ENCODE data around the gene CANT1.

CANT1 gene

DNA sequence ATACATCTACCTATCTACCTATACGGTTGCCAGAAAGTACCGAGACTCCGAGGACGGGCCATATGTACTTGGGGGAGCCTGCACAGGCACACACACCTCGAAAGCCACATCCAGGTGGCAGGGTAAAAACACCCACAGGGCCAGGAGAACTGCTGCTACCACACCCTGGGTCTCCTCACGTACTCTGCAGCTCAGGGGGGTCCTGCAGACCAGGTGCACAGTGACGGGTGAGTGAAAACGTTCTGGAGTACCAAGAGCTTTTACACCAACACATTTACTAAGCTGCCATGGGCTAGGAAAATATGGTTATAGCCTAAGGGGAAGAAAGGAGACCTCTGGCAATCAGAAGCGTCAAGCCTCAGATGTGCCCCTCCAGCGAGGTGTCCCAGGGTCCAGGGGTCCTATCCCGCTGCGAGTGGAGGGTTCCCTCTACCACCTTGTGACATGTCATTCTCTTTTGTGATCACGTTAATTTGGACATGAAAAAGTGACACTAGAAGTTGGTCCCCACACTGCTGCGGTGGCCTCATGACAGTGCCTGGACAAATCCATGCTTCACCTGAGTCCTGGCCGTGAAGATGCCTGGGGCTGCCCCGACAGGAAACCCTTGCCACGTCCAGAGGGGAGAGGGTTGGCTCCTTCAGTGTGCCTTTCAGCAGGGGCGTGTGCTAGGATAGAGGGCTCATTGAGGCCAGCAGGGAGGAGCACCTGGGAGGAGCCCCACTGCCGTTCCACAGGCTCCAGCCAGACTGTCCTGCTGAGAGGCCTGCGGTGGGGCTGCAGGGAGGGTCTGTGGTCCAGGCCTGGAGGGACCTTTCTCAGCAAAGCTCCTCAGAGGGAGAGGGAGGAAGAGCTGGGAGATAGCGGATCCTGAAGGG, 1.8 kb downstream of the CANT1 start:
- Histone ChIP-seq H3K4me1 (peaks cover 4% of the 10 kb centered on the region; the same call in 1 of the 2 replicates), H3K4me3 (ENCODE audit: low read depth, low read length) (no peak overlapping the region)

DNA sequence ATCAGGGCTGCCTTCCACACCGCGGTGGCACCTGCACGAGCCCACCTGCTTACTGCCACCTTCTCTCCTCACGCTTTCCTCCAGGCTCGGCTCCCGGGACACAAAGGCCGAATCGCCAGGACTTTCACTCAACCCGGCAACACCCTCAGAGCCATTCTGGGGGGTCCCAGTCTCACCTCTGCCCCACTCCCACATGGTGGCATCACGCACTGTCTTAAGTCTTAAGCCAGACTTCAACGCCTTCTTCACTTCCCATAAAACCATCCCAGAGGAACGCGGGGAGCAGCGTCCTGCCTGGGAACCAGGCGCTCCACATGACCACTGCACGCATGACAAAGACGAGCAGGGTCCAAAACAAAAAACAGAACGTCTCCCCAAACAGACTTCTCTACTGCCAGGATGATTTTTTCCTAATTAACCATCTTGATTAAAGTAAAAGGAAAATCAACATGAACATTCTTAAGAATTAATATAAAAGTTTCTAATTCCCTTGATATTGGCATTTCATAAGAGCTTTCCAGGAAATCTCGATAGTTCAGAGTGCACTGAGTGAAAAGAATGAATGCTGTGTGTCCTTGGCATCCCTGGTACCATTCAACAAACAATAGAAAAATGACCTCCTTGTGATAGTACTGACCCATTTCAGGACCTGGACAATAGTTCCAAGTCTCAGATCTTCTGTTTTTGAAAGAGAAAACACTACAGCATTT, 2.6 kb downstream of the CANT1 start:
- Histone ChIP-seq H3K4me3 (ENCODE audit: low read depth, low read length) (no peak overlapping the region), H3K27me3 (no peaks in the 10 kb centered on the region), H3K9me3 (no peaks in the 10 kb centered on the region), H3K36me3 (peaks cover 7% of the 10 kb centered on the region; the same call in 1 of the 2 replicates), H3K4me1 (peaks cover 4% of the 10 kb centered on the region; the same call in 1 of the 2 replicates)
- TF ChIP-seq, protein P1, sequence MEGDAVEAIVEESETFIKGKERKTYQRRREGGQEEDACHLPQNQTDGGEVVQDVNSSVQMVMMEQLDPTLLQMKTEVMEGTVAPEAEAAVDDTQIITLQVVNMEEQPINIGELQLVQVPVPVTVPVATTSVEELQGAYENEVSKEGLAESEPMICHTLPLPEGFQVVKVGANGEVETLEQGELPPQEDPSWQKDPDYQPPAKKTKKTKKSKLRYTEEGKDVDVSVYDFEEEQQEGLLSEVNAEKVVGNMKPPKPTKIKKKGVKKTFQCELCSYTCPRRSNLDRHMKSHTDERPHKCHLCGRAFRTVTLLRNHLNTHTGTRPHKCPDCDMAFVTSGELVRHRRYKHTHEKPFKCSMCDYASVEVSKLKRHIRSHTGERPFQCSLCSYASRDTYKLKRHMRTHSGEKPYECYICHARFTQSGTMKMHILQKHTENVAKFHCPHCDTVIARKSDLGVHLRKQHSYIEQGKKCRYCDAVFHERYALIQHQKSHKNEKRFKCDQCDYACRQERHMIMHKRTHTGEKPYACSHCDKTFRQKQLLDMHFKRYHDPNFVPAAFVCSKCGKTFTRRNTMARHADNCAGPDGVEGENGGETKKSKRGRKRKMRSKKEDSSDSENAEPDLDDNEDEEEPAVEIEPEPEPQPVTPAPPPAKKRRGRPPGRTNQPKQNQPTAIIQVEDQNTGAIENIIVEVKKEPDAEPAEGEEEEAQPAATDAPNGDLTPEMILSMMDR (IDR thresholded peaks at IDR 0.05; ENCODE audit: low read depth, low read length): no peak
- no peak for DNase-seq

More for the DNA sequence above, 1.8 kb downstream of the CANT1 start:
- TF ChIP-seq, protein P1 (IDR thresholded peaks at IDR 0.05; ENCODE audit: low read depth, low read length): no peak
- DNase-seq: no peak
- no peaks in the 10 kb centered on the region for H3K9me3 ChIP-seq
- no peaks in the 10 kb centered on the region for H3K27me3 ChIP-seq
- H3K36me3 ChIP-seq: peaks cover 3% of the 10 kb centered on the region; the same call in 1 of the 2 replicates

DNA sequence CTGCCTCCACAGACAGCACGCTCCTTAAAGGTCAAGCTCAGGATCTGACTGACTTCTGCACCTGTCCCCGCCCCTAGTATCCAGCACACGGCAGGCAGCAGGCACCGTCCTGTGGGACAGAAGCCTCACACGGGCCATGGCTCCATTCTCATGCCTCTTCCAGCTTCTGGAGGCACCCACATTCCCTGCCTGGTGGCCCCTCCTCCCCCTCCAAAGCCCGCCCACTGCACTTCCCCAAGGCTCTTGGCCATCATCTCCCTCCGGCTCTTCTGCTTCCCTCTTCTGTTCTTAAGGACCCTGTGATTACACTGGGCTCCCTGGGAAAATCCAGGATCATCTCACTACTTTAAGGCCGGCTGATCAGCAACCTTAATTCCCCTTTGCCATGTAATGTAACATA, 3.5 kb downstream of the CANT1 start:
- Histone ChIP-seq H3K4me1 (peaks cover 4% of the 10 kb centered on the region; the same call in 1 of the 2 replicates), H3K27me3 (no peaks in the 10 kb centered on the region), H3K9me3 (no peaks in the 10 kb centered on the region), H3K36me3 (peaks cover 7% of the 10 kb centered on the region; the same call in 1 of the 2 replicates), H3K4me3 (ENCODE audit: low read depth, low read length) (no peak overlapping the region)
- TF ChIP-seq, protein P1 (IDR thresholded peaks at IDR 0.05; ENCODE audit: low read depth, low read length): no peak
- no peak for DNase-seq

DNA sequence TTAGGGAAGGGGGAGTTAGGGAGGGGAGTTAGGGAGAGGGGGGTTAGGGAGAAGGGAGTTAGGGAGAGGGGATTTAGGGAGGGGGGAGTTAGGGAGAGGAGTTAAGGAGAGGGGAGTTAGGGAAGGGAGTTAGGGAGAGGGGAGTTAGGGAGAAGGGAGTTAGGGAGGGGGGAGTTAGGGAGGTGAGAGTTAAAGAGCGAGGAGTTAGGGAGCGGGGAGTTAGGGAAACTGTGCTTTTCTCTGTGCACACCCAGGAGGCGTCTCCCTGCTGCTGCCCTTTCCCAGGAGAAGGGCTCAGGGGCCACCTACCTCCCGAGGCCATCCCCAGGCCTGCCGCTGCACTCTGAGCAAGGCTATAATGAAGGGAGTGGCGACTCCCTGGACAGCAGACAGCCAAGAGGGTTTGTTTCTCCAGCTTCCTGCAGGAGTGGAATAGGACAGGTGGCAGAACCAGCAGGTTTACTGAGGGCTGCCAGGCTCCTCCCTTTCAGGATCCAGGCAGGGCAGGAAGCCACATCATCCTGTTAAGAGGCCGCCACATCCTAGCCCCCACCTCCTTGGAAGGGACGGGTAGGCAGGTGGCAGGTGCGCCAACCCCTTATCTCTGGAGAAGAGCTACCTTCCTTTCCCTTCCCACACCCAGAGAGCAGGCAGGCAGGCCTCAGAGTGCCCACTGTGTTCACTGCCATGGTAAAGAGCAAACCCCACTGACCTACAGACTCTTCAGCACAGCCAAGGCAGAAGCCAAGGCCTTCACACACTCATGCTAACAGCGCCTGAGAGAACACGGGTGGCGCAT, 4.3 kb downstream of the CANT1 start:
- Histone ChIP-seq H3K4me3 (ENCODE audit: low read depth, low read length) (no peak overlapping the region), H3K4me1 (peaks cover 3% of the 10 kb centered on the region; the same call in 1 of the 2 replicates), H3K9me3 (no peaks in the 10 kb centered on the region), H3K27me3 (no peaks in the 10 kb centered on the region), H3K36me3 (peaks cover 7% of the 10 kb centered on the region; the same call in 1 of the 2 replicates)
- TF ChIP-seq, protein P1 (IDR thresholded peaks at IDR 0.05; ENCODE audit: low read depth, low read length): no peak
- DNase-seq: no peak

DNA sequence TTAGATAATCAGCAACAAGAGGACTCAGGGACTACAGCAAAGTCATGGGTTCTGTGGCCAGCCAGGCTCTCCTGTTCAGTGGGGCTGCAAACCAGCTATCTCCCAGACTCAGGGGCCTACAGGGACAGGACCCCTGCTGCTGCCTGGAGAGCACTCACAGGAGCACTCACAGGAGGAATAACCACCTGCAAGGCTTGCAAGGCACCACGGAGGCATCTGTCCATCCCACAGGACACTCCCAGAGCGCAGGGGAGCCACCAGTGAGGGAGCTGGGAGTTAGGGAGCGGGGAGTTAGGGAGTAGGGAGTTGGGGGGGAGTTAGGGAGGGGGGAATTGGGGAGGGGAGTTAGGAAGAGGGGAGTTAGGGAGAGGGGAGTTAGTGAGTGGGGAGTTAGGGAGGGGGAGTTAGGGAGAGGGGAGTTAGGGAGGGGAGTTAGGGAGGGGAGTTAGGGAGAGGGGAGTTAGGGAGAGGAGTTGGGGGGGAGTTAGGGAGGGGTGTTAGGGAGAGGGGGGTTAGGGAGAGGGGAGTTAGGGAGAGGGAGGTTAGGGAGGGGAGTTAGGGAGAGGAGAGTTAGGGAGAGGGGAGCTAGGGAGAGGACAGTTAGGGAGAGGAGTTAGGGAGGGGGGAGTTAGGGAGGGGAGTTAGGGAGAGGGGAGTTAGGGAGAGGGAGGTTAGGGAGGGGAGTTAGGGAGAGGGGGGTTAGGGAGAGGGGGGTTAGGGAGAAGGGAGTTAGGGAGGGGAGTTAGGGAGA, 5.7 kb downstream of the CANT1 start:
- H3K9me3 ChIP-seq: no peaks in the 10 kb centered on the region
- peaks cover 3% of the 10 kb centered on the region; the same call in 1 of the 2 replicates for H3K4me1 ChIP-seq
- no peaks in the 10 kb centered on the region for H3K27me3 ChIP-seq
- no peak for DNase-seq
- TF ChIP-seq, protein P1 (IDR thresholded peaks at IDR 0.05; ENCODE audit: low read depth, low read length): no peak
- H3K4me3 ChIP-seq (ENCODE audit: low read depth, low read length): no peak overlapping the region
- peaks cover 13% of the 10 kb centered on the region for H3K36me3 ChIP-seq

Data from BE2C (cell line).